Measurements from ENCODE around the gene CLN3. TPM values are rescaled to one million over a fixed set of nuclear protein-coding genes. Genes with fewer than 3 reads are reported as not detected.

Gene CLN3
- total RNA-seq, 1 donor: 18.4 TPM

GRCh38 chr16:28497861-28498599 lies 6.2 kb upstream of the CLN3 start:
- no peak overlapping the region for H3K4me3 ChIP-seq (ENCODE audit: low read depth, low read length)
- TF ChIP-seq CTCF (IDR thresholded peaks at IDR 0.05; ENCODE audit: insufficient read depth, low read length): no peak
- no peak for DNase-seq (ENCODE audit: low read depth)

DNA sequence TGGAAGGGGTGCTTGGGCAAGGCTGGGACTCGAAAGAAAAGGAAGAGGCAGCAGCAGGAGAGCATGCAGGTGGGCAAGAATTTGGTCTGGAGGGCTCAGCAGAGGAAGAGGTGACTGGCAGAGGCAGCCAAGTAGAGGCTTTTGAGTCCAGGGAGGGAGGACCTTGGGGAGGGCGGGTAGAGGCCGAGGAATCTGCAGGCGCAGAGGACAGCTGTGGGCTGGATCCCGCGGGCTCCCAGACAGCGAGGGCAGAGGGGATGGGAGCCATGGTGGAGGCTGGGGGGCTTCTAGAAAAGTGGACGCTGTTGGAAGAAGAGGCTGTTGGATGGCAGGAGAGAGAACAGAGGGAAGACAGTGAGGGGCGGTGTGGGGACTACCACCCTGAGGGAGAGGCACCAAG lies 5.5 kb upstream of the CLN3 start:
- no peak for TF ChIP-seq CTCF (IDR thresholded peaks at IDR 0.05; ENCODE audit: insufficient read depth, low read length)
- DNase-seq (ENCODE audit: low read depth): no peak
- no peak overlapping the region for H3K4me3 ChIP-seq (ENCODE audit: low read depth, low read length)

- no peak for DNase-seq (ENCODE audit: low read depth)
- TF ChIP-seq CTCF (IDR thresholded peaks at IDR 0.05; ENCODE audit: insufficient read depth, low read length): no peak
- no peak overlapping the region for H3K4me3 ChIP-seq (ENCODE audit: low read depth, low read length)
Observed at GRCh38 chr16:28496844-28497243, 5.0 kb upstream of the CLN3 start.

GRCh38 chr16:28495795-28496749 lies 4.2 kb upstream of the CLN3 start:
- TF ChIP-seq CTCF (IDR thresholded peaks at IDR 0.05; ENCODE audit: insufficient read depth, low read length): no peak
- no peak for DNase-seq (ENCODE audit: low read depth)
- H3K4me3 ChIP-seq (ENCODE audit: low read depth, low read length): no peak overlapping the region

- TF ChIP-seq CTCF (IDR thresholded peaks at IDR 0.05; ENCODE audit: insufficient read depth, low read length): no peak
- DNase-seq (ENCODE audit: low read depth): no peak
- no peak overlapping the region for H3K4me3 ChIP-seq (ENCODE audit: low read depth, low read length)
Observed at GRCh38 chr16:28495098-28495793, 3.4 kb upstream of the CLN3 start.

DNA sequence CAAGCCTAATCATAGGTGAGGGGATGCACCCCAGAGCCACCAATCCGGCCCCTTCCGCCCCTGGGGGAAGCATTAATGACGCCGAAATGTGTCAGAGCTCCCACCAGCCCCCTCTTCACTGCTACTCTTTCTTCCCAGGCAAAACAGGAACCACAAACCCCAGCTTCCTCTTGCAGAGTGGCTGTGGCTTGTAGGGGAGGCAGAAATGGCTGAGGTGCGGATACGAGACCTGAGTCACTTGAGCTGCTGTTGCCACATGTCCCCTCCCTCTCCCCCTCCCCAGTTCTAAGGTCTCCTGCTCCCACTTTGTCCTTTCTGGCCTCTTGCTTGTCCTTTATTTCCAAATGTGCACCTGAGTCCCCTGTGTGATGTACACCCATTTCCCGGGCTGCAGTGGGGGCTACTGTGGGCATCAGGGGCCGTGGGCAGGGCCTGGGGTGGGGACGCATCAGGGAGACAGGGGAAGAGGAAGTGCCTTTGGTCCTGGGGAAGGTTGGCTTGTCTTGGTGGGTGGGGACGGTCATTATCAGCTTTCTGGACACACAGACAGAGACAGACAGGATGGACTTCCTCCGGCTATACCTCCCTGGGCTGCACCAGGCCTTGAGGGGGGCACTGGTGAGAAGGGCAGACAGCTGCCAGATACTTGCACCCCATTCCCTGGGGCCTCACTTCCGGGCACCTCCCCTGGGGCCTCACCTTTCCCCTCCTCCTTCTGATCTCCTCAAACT lies 2.4 kb upstream of the CLN3 start, which contains the start of gene APOBR:
Gene APOBR, plus strand, starts transcription at position 523 of the 731 bp plus-strand sequence. Its CDS starts 39 bp downstream, at position 562.
- H3K4me3 ChIP-seq (ENCODE audit: low read depth, low read length): no peak within 1 kb of the TSS
- DNase-seq (ENCODE audit: low read depth): no peak
- TF ChIP-seq CTCF (IDR thresholded peaks at IDR 0.05; ENCODE audit: insufficient read depth, low read length): no peak

All from fibroblast of the aortic adventitia (primary cell).